ENCODE results near the gene OS9. TPM values are rescaled to one million over a fixed set of nuclear protein-coding genes. Genes with fewer than 3 reads are reported as not detected.

OS9 gene
- total RNA-seq, 1 experiment from 2014 or later, result 186 TPM

DNA sequence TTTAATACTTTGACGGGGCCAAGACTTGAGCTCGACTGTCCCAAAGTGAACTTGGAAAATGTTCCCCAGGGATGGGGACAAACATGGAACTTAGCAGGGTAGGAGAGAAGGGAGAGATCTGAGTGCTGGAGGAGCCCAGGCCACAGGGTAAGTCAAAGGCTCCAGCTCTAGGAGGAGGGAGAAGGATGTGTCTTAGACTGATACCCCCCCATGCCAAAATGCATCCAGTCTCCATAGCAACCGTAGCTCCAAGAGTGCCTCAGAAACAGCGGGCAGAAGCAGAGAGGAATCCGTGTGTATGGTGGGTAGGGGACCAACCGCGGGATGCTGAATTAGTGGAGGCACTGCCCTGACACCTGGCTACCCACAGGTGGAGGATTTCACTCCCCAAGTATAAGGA, 45.5 kb downstream of the OS9 start:
- no peak overlapping the region for H3K27ac ChIP-seq (ENCODE audit: low read length)
- no peaks in the 10 kb centered on the region; the same call in 1 of the 2 replicates for H3K27me3 ChIP-seq (ENCODE audit: control insufficient read depth, insufficient read depth, low read length)
- no TSS peak for BruUV-seq (replicated peaks)
- DNase-seq (ENCODE audit: low read depth, low spot score) (no peak), ATAC-seq (no peak)
- H3K36me3 ChIP-seq (ENCODE audit: control insufficient read depth, insufficient read depth, low read length), result peaks cover 3% of the 10 kb centered on the region; the same call in 1 of the 2 replicates
- H3K4me1 ChIP-seq (ENCODE audit: control insufficient read depth, insufficient read depth, low read length), result peaks cover 14% of the 10 kb centered on the region
- H3K4me3 ChIP-seq (ENCODE audit: low read depth in 2 of 2, low read length in 2 of 2), result no peak overlapping the region
- POLR2A ChIA-PET, result no interaction called here
- no peak for TF ChIP-seq POLR2AphosphoS5 (IDR thresholded peaks at IDR 0.05; ENCODE audit: low read depth, low read length)
- TF ChIP-seq, protein P1, sequence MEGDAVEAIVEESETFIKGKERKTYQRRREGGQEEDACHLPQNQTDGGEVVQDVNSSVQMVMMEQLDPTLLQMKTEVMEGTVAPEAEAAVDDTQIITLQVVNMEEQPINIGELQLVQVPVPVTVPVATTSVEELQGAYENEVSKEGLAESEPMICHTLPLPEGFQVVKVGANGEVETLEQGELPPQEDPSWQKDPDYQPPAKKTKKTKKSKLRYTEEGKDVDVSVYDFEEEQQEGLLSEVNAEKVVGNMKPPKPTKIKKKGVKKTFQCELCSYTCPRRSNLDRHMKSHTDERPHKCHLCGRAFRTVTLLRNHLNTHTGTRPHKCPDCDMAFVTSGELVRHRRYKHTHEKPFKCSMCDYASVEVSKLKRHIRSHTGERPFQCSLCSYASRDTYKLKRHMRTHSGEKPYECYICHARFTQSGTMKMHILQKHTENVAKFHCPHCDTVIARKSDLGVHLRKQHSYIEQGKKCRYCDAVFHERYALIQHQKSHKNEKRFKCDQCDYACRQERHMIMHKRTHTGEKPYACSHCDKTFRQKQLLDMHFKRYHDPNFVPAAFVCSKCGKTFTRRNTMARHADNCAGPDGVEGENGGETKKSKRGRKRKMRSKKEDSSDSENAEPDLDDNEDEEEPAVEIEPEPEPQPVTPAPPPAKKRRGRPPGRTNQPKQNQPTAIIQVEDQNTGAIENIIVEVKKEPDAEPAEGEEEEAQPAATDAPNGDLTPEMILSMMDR (IDR thresholded peaks at IDR 0.05), result no peak
- TF ChIP-seq SIN3A (IDR thresholded peaks at IDR 0.05; ENCODE audit: borderline replicate concordance, insufficient read depth, low read depth, low read length), result no peak
- no peak for TF ChIP-seq REST (IDR thresholded peaks at IDR 0.05; ENCODE audit: insufficient read depth in 1 of 2, low read depth in 2 of 2, low read length in 1 of 2)
- TF ChIP-seq TCF7L2 (IDR thresholded peaks at IDR 0.05; ENCODE audit: low read depth, low read length), result no peak
- CTCF ChIA-PET, result interaction anchor here (3.4 kb wide), 1 partner anchor 13 kb away, joined by 10 read pairs; no protein-coding TSS in a partner anchor
- intact Hi-C loops (cut with micrococcal nuclease; ENCODE audit: unreplicated experiment) (loop anchor here (5.0 kb wide), 1 partner anchor 157 kb away; no protein-coding TSS in a partner anchor), in situ Hi-C loops (cut with HindIII; ENCODE audit: low pct_unique_long_range_greater_than_20kb, low sequenced_read_pairs) (no loop called here)
- no peaks in the 10 kb centered on the region for H3K9me3 ChIP-seq (ENCODE audit: control insufficient read depth, insufficient read depth, low read depth, low read length)

DNA sequence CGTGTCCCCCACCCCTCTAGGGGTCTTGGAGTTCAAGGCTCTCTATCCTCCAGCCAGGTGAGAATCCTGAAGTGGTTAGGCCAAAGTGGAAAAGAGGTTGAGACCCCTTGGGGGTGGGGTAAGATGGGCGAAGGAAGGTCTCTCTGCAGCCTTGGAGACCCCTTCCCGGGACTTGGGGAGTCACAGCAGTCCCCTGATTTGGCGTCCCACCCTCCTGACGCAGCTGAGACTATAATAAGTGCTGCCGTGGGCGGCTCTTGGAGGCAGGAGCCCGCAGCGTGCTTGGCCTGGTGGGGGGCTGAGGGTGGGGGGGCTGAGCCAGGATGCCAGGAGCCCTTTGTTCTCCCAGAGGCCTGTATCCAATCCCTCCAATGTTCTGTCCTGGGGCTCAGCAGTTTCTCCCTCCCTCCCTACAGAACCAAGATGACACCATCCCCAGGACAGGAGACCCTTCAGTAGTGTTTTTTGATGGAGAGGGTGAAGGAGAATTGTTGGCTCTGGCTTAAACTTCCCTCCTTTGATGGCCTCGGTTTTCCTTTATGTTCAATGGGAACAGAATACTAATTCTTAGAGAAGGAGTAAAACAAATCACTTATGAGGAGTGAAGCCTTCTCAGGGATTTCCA, 46.1 kb downstream of the OS9 start:
- Histone ChIP-seq H3K27me3 (ENCODE audit: control insufficient read depth, insufficient read depth, low read length) (no peaks in the 10 kb centered on the region; the same call in 1 of the 2 replicates), H3K9me3 (ENCODE audit: control insufficient read depth, insufficient read depth, low read depth, low read length) (no peaks in the 10 kb centered on the region), H3K27ac (ENCODE audit: low read length) (no peak overlapping the region), H3K4me1 (ENCODE audit: control insufficient read depth, insufficient read depth, low read length) (peaks cover 14% of the 10 kb centered on the region), H3K36me3 (ENCODE audit: control insufficient read depth, insufficient read depth, low read length) (peaks cover 5% of the 10 kb centered on the region; the same call in 1 of the 2 replicates), H3K4me3 (ENCODE audit: low read depth in 2 of 2, low read length in 2 of 2) (no peak overlapping the region)
- in situ Hi-C loops (cut with HindIII; ENCODE audit: low pct_unique_long_range_greater_than_20kb, low sequenced_read_pairs), result no loop called here
- DNase-seq (ENCODE audit: low read depth, low spot score) (no peak), ATAC-seq (no peak)
- ChIA-PET CTCF (interaction anchor here (3.4 kb wide), 1 partner anchor 14 kb away, joined by 10 read pairs; no protein-coding TSS in a partner anchor), POLR2A (no interaction called here)
- TF ChIP-seq, protein P1 (IDR thresholded peaks at IDR 0.05), result no peak
- TF ChIP-seq REST (IDR thresholded peaks at IDR 0.05; ENCODE audit: insufficient read depth in 1 of 2, low read depth in 2 of 2, low read length in 1 of 2) (no peak), TCF7L2 (IDR thresholded peaks at IDR 0.05; ENCODE audit: low read depth, low read length) (no peak), SIN3A (IDR thresholded peaks at IDR 0.05; ENCODE audit: borderline replicate concordance, insufficient read depth, low read depth, low read length) (no peak), POLR2AphosphoS5 (IDR thresholded peaks at IDR 0.05; ENCODE audit: low read depth, low read length) (no peak)
- intact Hi-C loops (cut with micrococcal nuclease; ENCODE audit: unreplicated experiment), result loop anchor here (5.0 kb wide), 1 partner anchor 158 kb away; no protein-coding TSS in a partner anchor
- no TSS peak for BruUV-seq (replicated peaks)
